D721Med (cell line): Measurements from ENCODE around the gene AGPAT2.

Source experiments
- DNase-seq: peaks from one replicate; pipeline ENCODE4 v3.0.0; 2011; ENCODE audit warnings: low spot score; ENCODE audit not compliant: insufficient read length
- FAIRE-seq: peaks from 2 replicates; lab custom pipeline; 2011; peaks lifted over from hg19 to GRCh38; lab: Jason Lieb, UNC
- CTCF ChIP-seq: IDR thresholded peaks from 2 replicates; pipeline ENCODE4 v1.5.1; 2012; ENCODE audit warnings: mild to moderate bottlenecking, control low read depth; ENCODE audit not compliant: insufficient read depth; ENCODE audit errors: missing control alignments

Gene AGPAT2

GRCh38 chr9:136676297-136676794, 10.9 kb downstream of the AGPAT2 start:
- no peak for FAIRE-seq
- no peak for TF ChIP-seq CTCF

GRCh38 chr9:136675477-136676296, 11.6 kb downstream of the AGPAT2 start:
- DNase-seq (no peak), FAIRE-seq (no peak)
- TF ChIP-seq CTCF: no peak

More at GRCh38 chr9:136676297-136676794, 10.9 kb downstream of the AGPAT2 start:
- no peak for DNase-seq

GRCh38 chr9:136674786-136675349, 12.4 kb downstream of the AGPAT2 start:
- no peak for TF ChIP-seq CTCF
- no peak for DNase-seq
- FAIRE-seq: no peak

GRCh38 chr9:136673975-136674785, 13.1 kb downstream of the AGPAT2 start:
- no peak for DNase-seq
- TF ChIP-seq CTCF: no peak
- FAIRE-seq: no peak

GRCh38 chr9:136673088-136673974, 13.9 kb downstream of the AGPAT2 start:
- FAIRE-seq: no peak
- no peak for TF ChIP-seq CTCF
- DNase-seq: no peak

GRCh38 chr9:136672431-136673087, 14.7 kb downstream of the AGPAT2 start:
- no peak for TF ChIP-seq CTCF
- FAIRE-seq: no peak
- DNase-seq: no peak
